Fibroblast of lung (primary cell): ENCODE data around the gene SYT14. TPM values are rescaled to one million over a fixed set of nuclear protein-coding genes. Genes with fewer than 3 reads are reported as not detected.

Experiments
- DNase-seq, 2 donors: peaks; one replicate each; pipeline versions ENCODE4 v3.0.0 to v3.0.0-alpha.2; 2010; ENCODE audit warnings: low read depth in 2 of 2
- H2AFZ ChIP-seq: 2 replicates; pipeline ENCODE4 v1.5.1; 2012; ENCODE audit warnings: low read length, control low read depth, inconsistent platforms
- H3K27ac ChIP-seq: 2 replicates; pipeline ENCODE4 v1.5.1; 2011; ENCODE audit warnings: low read length, control low read depth; ENCODE audit not compliant: insufficient read depth
- H3K27me3 ChIP-seq: 2 replicates; pipeline ENCODE4 v1.5.1; 2011; ENCODE audit warnings: mild to moderate bottlenecking, low read length; ENCODE audit not compliant: control insufficient read depth, insufficient read depth
- H3K36me3 ChIP-seq: 2 replicates; pipeline ENCODE4 v1.5.1; 2011; ENCODE audit warnings: low read length; ENCODE audit not compliant: control insufficient read depth, insufficient read depth
- H3K4me1 ChIP-seq: 2 replicates; pipeline ENCODE4 v1.5.1; 2011; ENCODE audit warnings: low read length; ENCODE audit not compliant: control insufficient read depth, insufficient read depth; ENCODE audit errors: extremely low read depth
- H3K4me2 ChIP-seq: 2 replicates; pipeline ENCODE4 v1.5.1; 2011; ENCODE audit warnings: low read length, control low read depth; ENCODE audit not compliant: insufficient read depth; ENCODE audit errors: extremely low read depth
- H3K4me3 ChIP-seq, 4 experiments: fragments of 200-600 bp in 1 of 4; sonication (generic) in 1 of 4; replicated peaks in 1 of 4; 2 replicates each; pipeline ENCODE4 v1.5.1; 2011 to 2016; ENCODE audit warnings: low read length in 4 of 4, low read depth in 3 of 4, mild to moderate bottlenecking in 3 of 4, control low read depth in 2 of 4, inconsistent platforms in 1 of 4, mixed read lengths in 1 of 4; ENCODE audit not compliant: insufficient read depth in 1 of 4; ENCODE audit errors: control extremely low read depth in 1 of 4
- H3K79me2 ChIP-seq: 2 replicates; pipeline ENCODE4 v1.5.1; 2012; ENCODE audit warnings: mild to moderate bottlenecking, low read length, inconsistent platforms; ENCODE audit not compliant: control insufficient read depth, insufficient read depth
- H3K9ac ChIP-seq: 2 replicates; pipeline ENCODE4 v1.5.1; 2011; ENCODE audit warnings: mild to moderate bottlenecking, low read length, control low read depth; ENCODE audit not compliant: insufficient read depth
- H3K9me3 ChIP-seq: 2 replicates; pipeline ENCODE4 v1.5.1; 2012; ENCODE audit warnings: low read depth, low read length; ENCODE audit not compliant: control insufficient read depth, insufficient read depth
- H4K20me1 ChIP-seq: 2 replicates; pipeline ENCODE4 v1.5.1; 2011; ENCODE audit warnings: low read length; ENCODE audit not compliant: control insufficient read depth, insufficient read depth; ENCODE audit errors: extremely low read depth
- CTCF ChIP-seq, 2 donors: IDR thresholded peaks in 1 of 2; conservative IDR thresholded peaks in 1 of 2; 1 replicate in 1 of 2; 2 replicates in 1 of 2; pipeline ENCODE4 v1.5.1; 2011 to 2012; ENCODE audit warnings: low read length in 2 of 2, control low read depth in 1 of 2, inconsistent platforms in 1 of 2, low read depth in 1 of 2, mild to moderate bottlenecking in 1 of 2
- EZH2 ChIP-seq: IDR thresholded peaks from 2 replicates; pipeline ENCODE4 v1.5.1; 2012; ENCODE audit warnings: low read length, control low read depth, mild to moderate bottlenecking; ENCODE audit errors: missing control alignments
- polyA plus RNA-seq, 2 donors: library from polyadenylated mRNA; depleted of rRNA in 1 of 2; stranded (reverse) in 1 of 2; unstranded in 1 of 2; fragments of >200 nt; gene quantifications; 2 replicates each; pipeline ENCODE4 v1.2.1, GENCODE V29; 2011 to 2012; ENCODE audit warnings: missing spikeins in 1 of 2
- total RNA-seq: library from RNA; depleted of rRNA; stranded (reverse); fragments of >200 nt; gene quantifications from 2 replicates; pipeline ENCODE4 v1.2.1, GENCODE V29; 2014

The SYT14 gene
- total and polyA plus RNA-seq, 2 donors (not counting 1 experiment from before 2014, with no cell fraction given) = 0.84 to 0.99 TPM

- TF ChIP-seq EZH2 = no peak
- TF ChIP-seq CTCF (conservative IDR thresholded peaks at IDR 0.05 in 1 of 2, IDR thresholded peaks at IDR 0.05 in 1 of 2; ENCODE audit: low read depth in 1 of 2, low read length in 2 of 2) = no peak
These were observed 136.9 kb downstream of the SYT14 start for GRCh38 chr1:210074904-210075303.

GRCh38 chr1:210076620-210077019, 138.6 kb downstream of the SYT14 start:
- H4K20me1 ChIP-seq = no peaks in the 10 kb centered on the region
- no peak overlapping the region for H3K27ac ChIP-seq
- H3K4me3 ChIP-seq = no peak overlapping the region
- H3K36me3 ChIP-seq = no peaks in the 10 kb centered on the region
- H2AFZ ChIP-seq = no peak overlapping the region
- peak in 1 of 2 donors; percentile 2 for DNase-seq
- TF ChIP-seq EZH2 (no peak), CTCF (conservative IDR thresholded peaks at IDR 0.05 in 1 of 2, IDR thresholded peaks at IDR 0.05 in 1 of 2; ENCODE audit: low read depth in 1 of 2, low read length in 2 of 2) (no peak)
- no peaks in the 10 kb centered on the region for H3K4me1 ChIP-seq
- no peak overlapping the region for H3K9ac ChIP-seq
- no peaks in the 10 kb centered on the region for H3K9me3 ChIP-seq
- H3K27me3 ChIP-seq = no peaks in the 10 kb centered on the region
- no peak overlapping the region for H3K4me2 ChIP-seq
- H3K79me2 ChIP-seq = no peaks in the 10 kb centered on the region

More at GRCh38 chr1:210074904-210075303, 136.9 kb downstream of the SYT14 start:
- H4K20me1 ChIP-seq = no peaks in the 10 kb centered on the region
- H3K9ac ChIP-seq = no peak overlapping the region
- no peaks in the 10 kb centered on the region for H3K79me2 ChIP-seq
- H3K27me3 ChIP-seq = no peaks in the 10 kb centered on the region
- no peak overlapping the region for H3K4me3 ChIP-seq
- no peaks in the 10 kb centered on the region for H3K4me1 ChIP-seq
- no peaks in the 10 kb centered on the region for H3K9me3 ChIP-seq
- H3K4me2 ChIP-seq = no peak overlapping the region
- H3K36me3 ChIP-seq = no peaks in the 10 kb centered on the region
- no peak overlapping the region for H3K27ac ChIP-seq
- H2AFZ ChIP-seq = no peak overlapping the region
- no peak for DNase-seq

- no peak for TF ChIP-seq EZH2
- no peak for TF ChIP-seq CTCF (conservative IDR thresholded peaks at IDR 0.05 in 1 of 2, IDR thresholded peaks at IDR 0.05 in 1 of 2; ENCODE audit: low read depth in 1 of 2, low read length in 2 of 2)
- Histone ChIP-seq H2AFZ (no peak overlapping the region), H3K36me3 (no peaks in the 10 kb centered on the region), H3K9me3 (no peaks in the 10 kb centered on the region), H3K79me2 (no peaks in the 10 kb centered on the region), H3K9ac (no peak overlapping the region), H3K27ac (no peak overlapping the region), H3K4me1 (no peaks in the 10 kb centered on the region), H3K4me3 (no peak overlapping the region), H4K20me1 (no peaks in the 10 kb centered on the region), H3K4me2 (no peak overlapping the region), H3K27me3 (no peaks in the 10 kb centered on the region)
- DNase-seq = no peak
These were observed 143.5 kb downstream of the SYT14 start for GRCh38 chr1:210081494-210081893.
